Measurements from ENCODE around the gene CUZD1.
"Not testable (repeated sequence)": the region's sequence is repeated elsewhere in the genome, so short reads cannot be mapped to it uniquely, and the experiment has no call there.

CUZD1 gene

GRCh38 chr10:122866757-122867482 lies 21.3 kb upstream of the CUZD1 start:
- not testable (repeated sequence) for H3K27me3 ChIP-seq (ENCODE audit: insufficient read depth, low read length, poor library complexity, severe bottlenecking); H3K4me2 ChIP-seq (ENCODE audit: low read depth, low read length, poor library complexity, severe bottlenecking); H3K36me3 ChIP-seq (ENCODE audit: insufficient read depth, low read length); H3K4me1 ChIP-seq (ENCODE audit: insufficient read depth, low read length, poor library complexity, severe bottlenecking); H3K9me2 ChIP-seq (replicated peaks; ENCODE audit: low read depth, low read length); H3K4me3 ChIP-seq (ENCODE audit: low read length, poor library complexity, severe bottlenecking); H2AFZ ChIP-seq (ENCODE audit: low read length); H3K9ac ChIP-seq (ENCODE audit: low read depth, low read length, poor library complexity, severe bottlenecking); H3F3A ChIP-seq (ENCODE audit: low read depth)
- Histone ChIP-seq H3K79me2 (ENCODE audit: insufficient read depth, low read length) (peaks cover 55% of the 10 kb centered on the region), H4K20me1 (ENCODE audit: insufficient read depth, low read length, poor library complexity, severe bottlenecking) (peaks cover 37% of the 10 kb centered on the region), H3K9me3 (ENCODE audit: insufficient read depth, low read depth, low read length) (peaks cover 11% of the 10 kb centered on the region)

GRCh38 chr10:122864901-122865300 lies 19.2 kb upstream of the CUZD1 start:
- H3K79me2 ChIP-seq (ENCODE audit: insufficient read depth, low read length), result peaks cover 75% of the 10 kb centered on the region
- peaks cover 56% of the 10 kb centered on the region for H4K20me1 ChIP-seq (ENCODE audit: insufficient read depth, low read length, poor library complexity, severe bottlenecking)
- no peaks in the 10 kb centered on the region for H3K9me2 ChIP-seq (replicated peaks; ENCODE audit: low read depth, low read length)
- no peak overlapping the region for H2AFZ ChIP-seq (ENCODE audit: low read length)
- TF ChIP-seq EZH2phosphoT487 (IDR thresholded peaks at IDR 0.05; ENCODE audit: borderline replicate concordance), result no peak
- TF ChIP-seq, protein P1, sequence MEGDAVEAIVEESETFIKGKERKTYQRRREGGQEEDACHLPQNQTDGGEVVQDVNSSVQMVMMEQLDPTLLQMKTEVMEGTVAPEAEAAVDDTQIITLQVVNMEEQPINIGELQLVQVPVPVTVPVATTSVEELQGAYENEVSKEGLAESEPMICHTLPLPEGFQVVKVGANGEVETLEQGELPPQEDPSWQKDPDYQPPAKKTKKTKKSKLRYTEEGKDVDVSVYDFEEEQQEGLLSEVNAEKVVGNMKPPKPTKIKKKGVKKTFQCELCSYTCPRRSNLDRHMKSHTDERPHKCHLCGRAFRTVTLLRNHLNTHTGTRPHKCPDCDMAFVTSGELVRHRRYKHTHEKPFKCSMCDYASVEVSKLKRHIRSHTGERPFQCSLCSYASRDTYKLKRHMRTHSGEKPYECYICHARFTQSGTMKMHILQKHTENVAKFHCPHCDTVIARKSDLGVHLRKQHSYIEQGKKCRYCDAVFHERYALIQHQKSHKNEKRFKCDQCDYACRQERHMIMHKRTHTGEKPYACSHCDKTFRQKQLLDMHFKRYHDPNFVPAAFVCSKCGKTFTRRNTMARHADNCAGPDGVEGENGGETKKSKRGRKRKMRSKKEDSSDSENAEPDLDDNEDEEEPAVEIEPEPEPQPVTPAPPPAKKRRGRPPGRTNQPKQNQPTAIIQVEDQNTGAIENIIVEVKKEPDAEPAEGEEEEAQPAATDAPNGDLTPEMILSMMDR (conservative IDR thresholded peaks at IDR 0.05; ENCODE audit: low read length), result no peak
- no peaks in the 10 kb centered on the region for H3K27me3 ChIP-seq (ENCODE audit: insufficient read depth, low read length, poor library complexity, severe bottlenecking)
- H3F3A ChIP-seq (ENCODE audit: low read depth), result no peaks in the 10 kb centered on the region
- H3K4me1 ChIP-seq (ENCODE audit: insufficient read depth, low read length, poor library complexity, severe bottlenecking), result peaks cover 4% of the 10 kb centered on the region
- H3K36me3 ChIP-seq (ENCODE audit: insufficient read depth, low read length), result peaks cover 10% of the 10 kb centered on the region; the same call in 1 of the 2 replicates
- no peak overlapping the region for H3K9ac ChIP-seq (ENCODE audit: low read depth, low read length, poor library complexity, severe bottlenecking)
- no peak overlapping the region for H3K4me2 ChIP-seq (ENCODE audit: low read depth, low read length, poor library complexity, severe bottlenecking)
- peaks cover 11% of the 10 kb centered on the region for H3K9me3 ChIP-seq (ENCODE audit: insufficient read depth, low read depth, low read length)
- H3K4me3 ChIP-seq (ENCODE audit: low read length, poor library complexity, severe bottlenecking), result no peak overlapping the region

DNA sequence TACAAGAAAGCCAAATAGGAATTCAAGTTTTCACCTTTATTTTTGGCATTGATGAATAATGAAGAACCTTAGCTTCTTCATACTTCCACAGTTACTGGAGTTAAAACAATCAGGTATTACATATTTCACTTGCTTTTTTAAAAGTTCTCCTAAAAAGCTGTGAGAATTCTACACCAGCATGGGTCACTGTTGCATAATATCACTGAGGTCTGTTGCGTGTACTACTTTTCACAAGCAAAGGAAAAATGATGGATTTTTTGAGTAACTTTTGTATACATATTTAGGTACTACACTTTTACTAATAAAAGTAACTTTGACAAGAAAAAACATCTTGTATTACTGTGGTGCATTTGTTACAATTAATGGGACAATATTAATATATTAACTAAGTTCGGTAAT lies 18.5 kb upstream of the CUZD1 start:
- Histone ChIP-seq H3K4me2 (ENCODE audit: low read depth, low read length, poor library complexity, severe bottlenecking) (no peak overlapping the region), H3K27me3 (ENCODE audit: insufficient read depth, low read length, poor library complexity, severe bottlenecking) (no peaks in the 10 kb centered on the region), H3K36me3 (ENCODE audit: insufficient read depth, low read length) (peaks cover 10% of the 10 kb centered on the region; the same call in 1 of the 2 replicates), H3K79me2 (ENCODE audit: insufficient read depth, low read length) (peaks cover 82% of the 10 kb centered on the region), H3K9ac (ENCODE audit: low read depth, low read length, poor library complexity, severe bottlenecking) (no peak overlapping the region), H3K4me1 (ENCODE audit: insufficient read depth, low read length, poor library complexity, severe bottlenecking) (peaks cover 4% of the 10 kb centered on the region), H3K9me2 (replicated peaks; ENCODE audit: low read depth, low read length) (no peaks in the 10 kb centered on the region), H3K9me3 (ENCODE audit: insufficient read depth, low read depth, low read length) (peaks cover 11% of the 10 kb centered on the region), H4K20me1 (ENCODE audit: insufficient read depth, low read length, poor library complexity, severe bottlenecking) (peaks cover 59% of the 10 kb centered on the region), H2AFZ (ENCODE audit: low read length) (no peak overlapping the region), H3K4me3 (ENCODE audit: low read length, poor library complexity, severe bottlenecking) (no peak overlapping the region), H3F3A (ENCODE audit: low read depth) (no peaks in the 10 kb centered on the region)
- TF ChIP-seq, protein P1 (conservative IDR thresholded peaks at IDR 0.05; ENCODE audit: low read length), result no peak
- TF ChIP-seq EZH2phosphoT487 (IDR thresholded peaks at IDR 0.05; ENCODE audit: borderline replicate concordance), result no peak

Data from Loucy (cell line).